ENCODE data around the gene NPC1L1. TPM values are rescaled to one million over a fixed set of nuclear protein-coding genes. Genes with fewer than 3 reads are reported as not detected.

Gene NPC1L1
- polyA plus RNA-seq, 1 donor = 2.3 TPM

DNA sequence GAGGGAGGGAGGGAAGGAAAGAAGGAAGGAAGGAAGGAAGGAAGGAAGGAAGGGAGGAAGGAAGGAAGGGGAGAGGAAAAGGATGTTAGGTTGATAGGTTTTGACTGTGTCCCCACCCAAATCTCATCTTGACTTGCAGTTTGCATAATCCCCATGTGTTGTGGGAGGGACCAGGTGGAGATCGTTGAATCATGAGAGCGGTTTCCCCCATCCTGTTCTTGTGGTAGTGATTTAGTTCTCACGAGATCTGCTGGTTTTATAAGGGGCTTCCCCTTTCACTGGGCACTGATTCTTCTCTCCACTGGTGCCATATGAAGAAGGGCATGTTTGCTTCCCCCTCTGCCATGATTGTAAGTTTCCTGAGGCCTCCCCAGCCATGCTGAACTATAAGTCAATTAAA is 35.5 kb downstream of the NPC1L1 start:
- no peak for DNase-seq

GRCh38 chr7:44498230-44498954 is 42.7 kb downstream of the NPC1L1 start:
- DNase-seq = no peak

DNA sequence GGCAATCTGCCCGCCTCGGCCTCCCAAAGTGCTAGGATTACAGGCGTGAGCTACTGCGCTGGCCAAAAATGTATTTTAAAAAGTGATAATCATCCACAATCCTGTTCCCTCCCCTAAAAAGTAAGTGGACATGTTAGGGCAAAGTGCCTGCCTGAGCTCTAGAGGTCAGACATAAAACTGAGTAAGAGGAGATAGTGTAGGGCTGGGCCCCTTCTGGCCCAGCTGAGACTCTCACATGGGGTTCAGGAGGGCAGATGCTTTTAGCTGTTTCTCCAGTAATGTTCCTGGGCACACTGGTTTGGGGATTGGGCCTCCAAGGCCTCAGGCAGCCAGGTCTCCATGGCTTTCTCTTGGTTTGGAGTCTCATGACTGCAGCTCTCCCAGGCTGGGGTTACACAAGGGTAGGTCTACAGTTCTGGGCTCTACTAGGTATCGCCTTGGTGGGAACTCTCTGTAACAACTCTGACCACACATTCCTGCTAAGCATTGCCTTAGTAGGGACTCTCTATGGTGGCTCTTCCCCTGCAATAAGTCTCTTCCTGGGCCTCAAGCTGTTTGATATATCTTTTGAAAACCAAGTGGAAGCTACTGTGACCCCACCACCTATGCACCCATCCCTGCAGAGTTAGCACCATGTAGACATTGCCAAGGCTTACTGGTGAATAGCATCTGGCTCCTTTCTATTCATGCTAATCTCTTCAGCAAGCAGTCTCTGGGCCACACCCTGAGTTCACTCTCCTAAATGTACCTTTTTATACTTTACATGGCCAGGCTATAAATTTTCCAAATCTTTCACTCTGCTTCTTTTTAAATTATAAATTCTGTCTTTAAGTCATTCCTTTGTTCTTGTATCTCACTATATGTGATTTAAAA is 43.7 kb downstream of the NPC1L1 start:
- DNase-seq = no peak

DNA sequence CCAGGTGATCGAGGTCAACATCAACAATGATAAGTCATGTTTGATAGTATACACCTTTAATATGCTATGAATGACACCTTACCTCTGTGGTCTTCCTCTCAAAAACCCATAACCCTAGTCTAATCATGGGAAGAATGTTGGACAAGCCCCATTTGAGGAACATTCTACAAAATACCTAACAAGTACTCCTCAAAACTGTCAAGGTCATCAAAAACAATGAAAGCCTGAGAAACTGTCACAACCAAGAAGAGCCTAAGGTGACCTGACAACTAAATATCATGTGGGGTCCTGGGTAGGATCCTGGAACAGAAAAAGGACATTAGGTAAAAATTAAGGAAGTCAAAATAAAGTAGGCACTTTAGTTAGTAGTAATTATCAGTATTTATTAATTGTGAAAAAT is 44.7 kb downstream of the NPC1L1 start:
- DNase-seq = no peak

- no peak for DNase-seq
Measured at GRCh38 chr7:44494960-44495359, 46.2 kb downstream of the NPC1L1 start.

DNA sequence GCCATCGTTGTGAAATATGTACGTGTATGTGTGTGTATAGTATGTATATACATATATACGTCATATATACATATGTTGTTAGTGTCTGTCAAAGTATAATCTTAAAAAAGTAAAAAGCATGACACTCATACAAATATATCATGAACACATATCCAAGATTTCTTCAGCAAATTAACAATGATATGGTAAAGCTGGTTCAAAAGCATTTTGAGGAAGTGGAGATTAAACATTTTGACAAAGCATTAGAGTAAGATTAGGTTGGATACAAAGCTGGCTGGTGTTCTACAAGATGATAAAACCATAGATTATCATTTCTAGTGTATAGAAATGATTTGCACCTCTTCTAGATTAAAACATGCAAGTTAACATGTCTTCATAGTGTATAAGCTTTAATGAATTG is 49.9 kb downstream of the NPC1L1 start:
- DNase-seq = no peak

DNA sequence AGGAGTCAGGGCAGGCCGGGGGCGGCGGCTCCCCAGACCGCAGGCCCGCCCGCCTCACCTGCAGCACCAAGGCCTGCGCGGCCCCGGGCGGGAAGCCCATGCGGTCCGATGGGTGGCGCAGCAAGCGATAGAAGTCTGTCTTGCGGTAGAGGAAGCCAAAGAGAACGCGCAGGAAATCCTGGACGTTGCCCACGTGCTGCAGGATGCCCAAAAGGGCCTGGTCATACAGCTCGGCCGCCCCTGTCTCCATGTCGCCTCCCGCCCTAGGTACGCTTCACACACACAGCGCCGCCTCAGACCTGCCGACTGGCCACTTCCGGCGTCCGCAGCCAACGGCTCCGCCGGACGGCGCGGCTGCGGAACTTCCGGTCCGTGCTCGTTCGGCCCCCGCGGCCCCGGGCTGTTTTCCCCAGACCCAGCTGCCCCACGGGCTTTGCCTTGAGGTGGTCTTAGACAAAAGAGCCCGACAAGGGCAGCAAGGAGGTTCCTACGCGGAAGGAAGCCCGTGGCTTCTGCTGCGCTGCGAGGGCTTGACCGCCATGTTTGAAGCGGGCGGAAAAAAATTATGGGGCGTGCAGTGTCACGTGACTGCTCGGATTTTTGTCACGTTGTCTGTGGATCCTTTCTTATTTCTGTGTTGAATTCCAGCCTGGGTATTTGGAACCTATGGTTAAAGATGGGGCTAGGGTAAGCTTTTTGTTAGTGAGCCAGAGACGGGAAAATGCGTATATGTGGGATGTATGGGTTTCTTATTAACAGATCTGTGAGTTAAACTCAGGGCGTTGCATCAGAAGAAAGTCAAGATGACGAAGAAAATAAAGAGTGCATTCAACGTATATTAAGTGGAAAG is 50.6 kb downstream of the NPC1L1 start, which contains the start of gene NUDCD3:
Gene NUDCD3 (minus strand): TSS at position 308 of the 850 bp plus-strand sequence. CDS start 58 bp downstream, at position 250.
- DNase-seq = peak; percentile 87

DNA sequence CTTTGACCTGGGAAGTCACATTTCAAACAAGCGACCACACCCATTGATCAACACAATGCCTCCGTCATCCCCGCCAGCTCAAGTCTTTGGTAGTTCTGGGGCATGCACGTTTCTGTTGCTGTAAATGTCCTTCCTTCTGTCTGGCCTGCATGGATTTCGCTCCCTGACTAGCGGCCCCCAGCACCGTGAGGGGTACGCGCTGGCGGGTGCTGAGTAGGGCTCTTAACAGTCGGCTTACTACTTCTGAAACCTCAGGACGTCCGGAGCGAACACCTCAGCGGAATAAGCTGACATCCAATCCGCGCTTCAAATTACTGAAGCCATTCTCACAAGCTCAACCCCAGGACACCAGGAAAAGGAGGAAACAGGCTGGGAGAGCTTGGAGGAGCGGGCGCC is 51.2 kb downstream of the NPC1L1 start:
- no peak for DNase-seq

- no peak for DNase-seq
Measured at GRCh38 chr7:44488955-44489354, 52.2 kb downstream of the NPC1L1 start.

GRCh38 chr7:44486693-44487092 is 54.4 kb downstream of the NPC1L1 start:
- no peak for DNase-seq

- no peak for DNase-seq
Measured at GRCh38 chr7:44486001-44486400, 55.1 kb downstream of the NPC1L1 start.

DNA sequence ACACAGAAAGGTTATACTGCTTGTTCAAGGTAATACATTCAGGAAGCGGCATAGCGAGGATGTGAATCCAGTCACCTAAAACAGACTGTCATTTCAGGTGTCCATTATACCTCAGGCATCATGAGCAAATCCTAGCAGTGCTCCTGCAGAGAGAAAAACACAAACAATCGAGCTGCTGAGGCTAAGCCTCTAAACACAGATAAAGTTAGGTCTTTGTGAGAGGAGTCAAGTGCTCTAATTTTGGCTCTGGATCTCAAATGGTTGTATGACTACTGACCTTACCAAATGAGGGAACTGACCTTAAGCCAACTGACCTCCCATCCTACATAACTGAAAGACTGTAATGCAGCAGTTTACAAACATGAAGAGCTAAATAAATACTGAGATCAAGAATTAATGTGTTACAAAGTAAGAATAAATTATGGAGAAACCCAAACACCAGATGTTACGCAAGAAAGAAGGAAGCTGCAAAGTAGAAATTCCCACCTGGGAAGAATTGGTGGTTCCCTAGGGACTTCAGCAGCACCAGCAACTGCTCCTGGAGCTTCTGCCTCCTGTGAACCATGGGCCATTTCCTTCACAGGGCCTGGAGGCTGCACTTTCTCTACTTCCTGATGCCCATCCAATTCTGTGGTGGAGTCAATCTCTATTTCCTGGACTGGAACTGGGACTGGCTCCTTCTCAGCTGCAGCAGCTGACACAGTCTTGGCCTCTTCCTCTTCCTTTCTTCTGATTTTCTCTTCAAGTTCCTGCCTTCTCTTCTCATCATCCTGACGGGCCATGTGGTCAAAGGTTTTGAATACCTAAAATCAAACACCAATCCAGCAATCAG is 56.4 kb downstream of the NPC1L1 start:
- no peak for DNase-seq

GRCh38 chr7:44482502-44483485 is 58.3 kb downstream of the NPC1L1 start:
- no peak for DNase-seq

- DNase-seq = no peak
Measured at GRCh38 chr7:44477938-44478337, 63.2 kb downstream of the NPC1L1 start.

GRCh38 chr7:44477063-44477830 is 63.9 kb downstream of the NPC1L1 start:
- peak; percentile 63 for DNase-seq

DNA sequence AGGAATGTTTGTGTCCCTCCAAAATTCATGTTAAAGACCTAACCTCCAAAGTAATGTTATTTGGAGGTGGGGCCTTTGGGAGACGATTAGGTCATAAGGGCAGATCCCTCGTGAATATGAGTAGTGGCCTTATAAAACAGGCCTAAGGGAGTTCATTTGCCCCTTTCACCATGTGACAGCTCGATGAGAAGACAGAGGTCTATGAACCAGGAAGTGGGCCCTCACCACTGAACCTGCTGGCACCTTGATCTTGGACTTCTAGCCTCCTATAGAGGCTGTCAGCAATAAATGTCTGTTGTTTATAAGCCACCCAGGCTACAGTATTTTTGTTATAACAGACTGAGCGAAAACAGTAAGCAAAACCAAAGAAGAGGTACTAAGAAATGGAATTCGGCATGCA is 64.8 kb downstream of the NPC1L1 start:
- DNase-seq = no peak

DNA sequence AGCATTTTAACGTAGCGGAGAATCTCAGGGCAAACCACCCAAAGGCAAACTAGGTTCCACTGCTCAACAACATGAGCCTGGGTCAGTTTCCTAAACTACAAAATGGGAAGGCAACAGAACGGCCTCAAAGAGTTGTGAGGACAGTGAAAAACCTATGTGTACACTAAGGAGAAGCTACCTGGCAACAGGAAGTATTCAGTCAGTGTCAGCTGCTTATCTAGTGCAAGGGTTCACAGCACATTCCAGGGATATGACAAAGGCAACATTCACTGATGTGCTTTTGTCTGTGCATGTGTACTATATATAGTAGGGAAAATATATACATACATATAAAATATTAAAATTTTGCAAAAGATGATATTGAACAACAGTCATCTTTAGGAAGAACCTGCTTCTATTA is 67.8 kb downstream of the NPC1L1 start:
- no peak for DNase-seq

- DNase-seq = no peak
Measured at GRCh38 chr7:44472843-44473242, 68.3 kb downstream of the NPC1L1 start.

- no peak for DNase-seq
Measured at GRCh38 chr7:44471850-44472249, 69.3 kb downstream of the NPC1L1 start.
